ENCODE results near the gene CDH22. TPM values are rescaled to one million over a fixed set of nuclear protein-coding genes. Genes with fewer than 3 reads are reported as not detected.

CDH22 gene
- total and polyA plus RNA-seq, 12 donors, result 0.04 to 11.0 (median 0.64) TPM

DNA sequence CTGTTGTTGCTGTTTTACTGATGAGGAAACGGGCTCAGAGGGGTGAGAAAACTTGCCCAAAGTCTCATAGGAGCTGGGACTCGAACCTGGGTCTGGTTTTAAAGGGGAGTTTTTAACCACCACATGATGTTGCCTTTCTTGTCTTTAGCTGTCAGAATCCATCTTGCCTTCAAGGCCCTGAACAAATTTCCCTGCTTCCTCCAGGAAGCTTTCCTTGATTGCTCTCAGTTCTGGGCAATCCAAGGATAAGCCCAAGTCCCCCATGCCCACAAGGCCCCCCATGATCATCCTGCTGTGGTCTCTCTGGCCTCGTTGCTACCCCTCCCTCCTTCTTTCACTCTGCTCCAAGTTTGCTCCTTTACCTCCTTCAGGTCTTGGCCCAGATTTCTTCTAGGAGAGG, 116.7 kb downstream of the CDH22 start:
- Histone ChIP-seq H3K36me3 (no peaks in the 10 kb centered on the region), H3K27me3 (peaks cover 0 to 70% (median 15%) of the 10 kb centered on the region in 7 donors), H3K27ac (no peak overlapping the region), H3K4me3 (no peak overlapping the region), H3K9me3 (no peaks in the 10 kb centered on the region), H3K4me1 (no peaks in the 10 kb centered on the region)
- 65 to 66% methylated on average over 3 of the region's 3 CpGs for WGBS, 2 donors
- no peak for ATAC-seq
- no peak for DNase-seq
- intact Hi-C loops (cut with DNase I), result no loop called here
- TF ChIP-seq, protein P1, sequence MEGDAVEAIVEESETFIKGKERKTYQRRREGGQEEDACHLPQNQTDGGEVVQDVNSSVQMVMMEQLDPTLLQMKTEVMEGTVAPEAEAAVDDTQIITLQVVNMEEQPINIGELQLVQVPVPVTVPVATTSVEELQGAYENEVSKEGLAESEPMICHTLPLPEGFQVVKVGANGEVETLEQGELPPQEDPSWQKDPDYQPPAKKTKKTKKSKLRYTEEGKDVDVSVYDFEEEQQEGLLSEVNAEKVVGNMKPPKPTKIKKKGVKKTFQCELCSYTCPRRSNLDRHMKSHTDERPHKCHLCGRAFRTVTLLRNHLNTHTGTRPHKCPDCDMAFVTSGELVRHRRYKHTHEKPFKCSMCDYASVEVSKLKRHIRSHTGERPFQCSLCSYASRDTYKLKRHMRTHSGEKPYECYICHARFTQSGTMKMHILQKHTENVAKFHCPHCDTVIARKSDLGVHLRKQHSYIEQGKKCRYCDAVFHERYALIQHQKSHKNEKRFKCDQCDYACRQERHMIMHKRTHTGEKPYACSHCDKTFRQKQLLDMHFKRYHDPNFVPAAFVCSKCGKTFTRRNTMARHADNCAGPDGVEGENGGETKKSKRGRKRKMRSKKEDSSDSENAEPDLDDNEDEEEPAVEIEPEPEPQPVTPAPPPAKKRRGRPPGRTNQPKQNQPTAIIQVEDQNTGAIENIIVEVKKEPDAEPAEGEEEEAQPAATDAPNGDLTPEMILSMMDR (IDR thresholded peaks at IDR 0.05), result no peak

DNA sequence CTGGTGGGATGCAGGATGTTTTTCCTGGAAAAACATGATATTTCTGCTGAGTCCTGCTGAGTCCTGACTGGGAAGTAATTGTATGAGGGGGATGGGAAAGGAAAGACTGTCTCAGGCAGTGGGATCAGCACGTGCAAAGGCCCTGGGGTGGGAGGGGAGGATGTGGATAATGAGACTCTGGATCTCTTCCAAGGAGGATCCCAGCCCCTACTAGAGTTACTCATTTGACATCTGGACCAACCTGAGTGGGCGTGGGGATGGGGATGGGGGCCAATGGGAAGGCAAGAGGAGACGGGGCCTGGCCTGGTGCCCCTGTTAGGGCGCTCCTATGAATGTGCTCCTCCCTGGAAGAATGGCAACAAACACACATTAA, 117.1 kb downstream of the CDH22 start:
- Histone ChIP-seq H3K27ac (no peak overlapping the region), H3K9me3 (no peaks in the 10 kb centered on the region), H3K36me3 (no peaks in the 10 kb centered on the region), H3K4me3 (no peak overlapping the region), H3K27me3 (peaks cover 0 to 70% (median 11%) of the 10 kb centered on the region in 7 donors), H3K4me1 (no peaks in the 10 kb centered on the region)
- TF ChIP-seq, protein P1 (IDR thresholded peaks at IDR 0.05), result no peak
- no peak for ATAC-seq
- DNase-seq, result no peak
- 62 to 69% methylated on average over 4 of the region's 4 CpGs for WGBS, 2 donors
- intact Hi-C loops (cut with DNase I), result no loop called here

DNA sequence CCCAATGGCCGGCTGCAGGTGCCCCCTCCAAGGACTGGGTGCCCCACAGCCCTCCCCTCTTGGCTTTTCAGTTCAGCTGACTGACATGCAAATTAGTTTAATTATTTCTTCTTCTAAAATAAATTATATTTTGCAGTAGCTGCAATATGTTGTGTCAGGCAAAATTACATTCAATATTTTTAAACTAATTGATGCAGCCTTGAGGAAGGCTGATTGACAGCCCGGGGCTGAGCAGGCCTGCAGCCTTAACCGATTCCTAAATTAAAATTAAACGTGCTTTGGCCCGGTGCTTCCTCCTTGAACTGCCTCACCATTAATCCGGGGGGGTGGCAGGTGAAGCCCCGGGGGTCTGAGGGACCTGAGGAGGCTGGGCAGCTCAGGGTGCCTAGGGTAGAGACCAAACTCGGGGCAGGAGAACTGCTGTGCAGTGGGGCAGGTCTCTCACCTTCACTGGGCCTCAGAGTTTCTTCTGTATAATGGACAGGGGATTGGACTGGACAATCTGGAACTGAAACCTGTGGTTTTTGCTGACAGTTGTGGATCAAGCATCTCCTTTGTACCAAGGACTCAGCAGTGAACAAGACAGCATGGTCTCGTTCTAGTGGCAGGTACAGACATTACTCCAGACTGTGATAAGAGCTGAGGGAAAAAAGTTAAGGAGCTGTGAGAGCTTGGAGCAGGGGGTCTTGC, 117.7 kb downstream of the CDH22 start:
- Histone ChIP-seq H3K36me3 (no peaks in the 10 kb centered on the region), H3K27me3 (peaks cover 0 to 71% (median 10%) of the 10 kb centered on the region in 7 donors), H3K27ac (no peak overlapping the region), H3K4me3 (no peak overlapping the region), H3K9me3 (no peaks in the 10 kb centered on the region), H3K4me1 (no peaks in the 10 kb centered on the region)
- ATAC-seq (no peak), DNase-seq (no peak)
- 69 to 76% methylated on average over 9 of the region's 9 CpGs for WGBS, 2 donors
- intact Hi-C loops (cut with DNase I), result no loop called here
- TF ChIP-seq, protein P1 (IDR thresholded peaks at IDR 0.05), result no peak

DNA sequence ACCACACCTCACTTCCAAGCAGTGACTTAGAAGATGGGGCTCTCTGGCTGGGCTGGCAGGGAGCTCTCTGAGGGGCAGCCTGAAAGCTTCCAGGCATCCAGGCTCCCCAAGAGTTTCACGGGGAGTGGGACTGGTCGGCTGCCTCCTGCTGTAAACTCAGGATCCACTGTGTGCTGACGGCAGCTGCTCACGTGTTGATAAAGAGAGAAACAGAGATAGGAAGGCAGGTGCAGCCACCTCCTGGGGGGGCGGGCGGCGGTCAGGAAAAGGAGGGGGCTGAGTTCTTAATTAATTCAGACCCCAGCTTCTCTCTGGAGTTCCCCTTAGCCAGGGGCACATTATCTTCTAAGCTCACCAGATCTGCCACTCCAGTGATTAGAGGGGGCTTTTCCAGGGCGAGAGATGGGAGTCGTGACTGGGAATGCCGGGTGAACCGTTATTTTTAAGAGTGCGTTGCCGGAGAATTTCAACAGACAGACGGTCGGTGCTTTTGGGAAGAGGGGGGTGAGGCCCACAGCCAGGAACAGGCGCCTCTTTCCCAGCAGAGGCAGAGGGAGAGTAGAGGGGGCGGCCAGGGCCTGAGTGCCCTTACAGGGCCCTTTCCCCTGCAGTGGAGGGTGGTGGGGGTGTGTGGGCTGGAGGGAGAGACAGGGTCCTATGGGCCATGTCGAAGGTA, 119.3 kb downstream of the CDH22 start:
- Histone ChIP-seq H3K36me3 (no peaks in the 10 kb centered on the region), H3K27me3 (peaks cover 0 to 58% (median 6%) of the 10 kb centered on the region in 7 donors), H3K9me3 (no peaks in the 10 kb centered on the region), H3K4me1 (no peaks in the 10 kb centered on the region), H3K4me3 (no peak overlapping the region), H3K27ac (no peak overlapping the region)
- ATAC-seq, result no peak
- TF ChIP-seq, protein P1 (IDR thresholded peaks at IDR 0.05), result no peak
- no peak for DNase-seq
- intact Hi-C loops (cut with DNase I), result no loop called here
- 18 to 19% methylated on average over 18 of the region's 18 CpGs for WGBS, 2 donors

Measured in heart right ventricle (tissue), 16 donors.